NCI-H69 (cell line): ENCODE measurements around the gene TMEM163.
"Not testable (repeated sequence)": the region's sequence is repeated elsewhere in the genome, so short reads cannot be mapped to it uniquely, and the experiment has no call there.

Experiments used
- DNase-seq: peaks from one replicate; lab custom pipeline; 2025; lab: John Stamatoyannopoulos, UW

The TMEM163 gene

GRCh38 chr2:134723742-134724141 is 4.9 kb upstream of the TMEM163 start:
- DNase-seq, result not testable (repeated sequence)

- no peak for DNase-seq
These were observed 3.9 kb upstream of the TMEM163 start for GRCh38 chr2:134722728-134723127.

- DNase-seq, result no peak
These were observed 2.8 kb upstream of the TMEM163 start for GRCh38 chr2:134721596-134721995.

- peak; percentile 35 for DNase-seq
These were observed 580 bp downstream of the TMEM163 start for GRCh38 chr2:134718023-134718816.

GRCh38 chr2:134717286-134718022 is 1.3 kb downstream of the TMEM163 start:
- DNase-seq, result peak; percentile 32

GRCh38 chr2:134716721-134717243 is 2.0 kb downstream of the TMEM163 start:
- DNase-seq, result no peak

- no peak for DNase-seq
These were observed 2.7 kb downstream of the TMEM163 start for GRCh38 chr2:134715932-134716643.

- DNase-seq, result no peak
These were observed 4.6 kb downstream of the TMEM163 start for GRCh38 chr2:134714228-134714627.

- DNase-seq, result no peak
These were observed 5.2 kb downstream of the TMEM163 start for GRCh38 chr2:134713606-134714005.

- DNase-seq, result no peak
These were observed 5.6 kb downstream of the TMEM163 start for GRCh38 chr2:134713176-134713575.

- no peak for DNase-seq
These were observed 6.1 kb downstream of the TMEM163 start for GRCh38 chr2:134712736-134713135.

GRCh38 chr2:134712299-134712698 is 6.5 kb downstream of the TMEM163 start:
- no peak for DNase-seq

- DNase-seq, result peak; percentile 20
These were observed 7.1 kb downstream of the TMEM163 start for GRCh38 chr2:134711692-134712091.

- DNase-seq, result no peak
These were observed 11.5 kb downstream of the TMEM163 start for GRCh38 chr2:134707330-134707676.

GRCh38 chr2:134706587-134707329 is 12.0 kb downstream of the TMEM163 start:
- DNase-seq, result no peak

- peak; percentile 27 for DNase-seq
These were observed 12.8 kb downstream of the TMEM163 start for GRCh38 chr2:134705861-134706586.

GRCh38 chr2:134704173-134704572 is 14.6 kb downstream of the TMEM163 start:
- DNase-seq, result no peak

GRCh38 chr2:134703426-134703825 is 15.4 kb downstream of the TMEM163 start:
- DNase-seq, result no peak

GRCh38 chr2:134700730-134701129 is 18.1 kb downstream of the TMEM163 start:
- no peak for DNase-seq

- DNase-seq, result no peak
These were observed 24.4 kb downstream of the TMEM163 start for GRCh38 chr2:134694411-134694810.
